ENCODE data around the gene EHD2.
A peak's percentile ranks its signal among the peaks of the same experiment; 100 is the strongest.

GRCh38 chr19:47723581-47723940 lies 10.3 kb downstream of the EHD2 start:
- TF ChIP-seq POLR2A (IDR thresholded peaks at IDR 0.05) (peak in 1 of 2 donors; percentile 17), CTCF (IDR thresholded peaks at IDR 0.05) (no peak)
